Mesenteric fat pad (tissue), 1 donor: ENCODE measurements around the gene TBX5. TPM values are rescaled to one million over a fixed set of nuclear protein-coding genes. Genes with fewer than 3 reads are reported as not detected.

Experiments used
- DNase-seq: peaks from one replicate; pipeline ENCODE4 v3.0.0-alpha.2; 2020; ENCODE audit warnings: low spot score
- total RNA-seq: library from RNA; stranded (reverse); fragmentation: NEBNext Ultra II Directional; extraction: Animal tissue kit (Norgen Biotek cat#: 25700); gene quantifications from one replicate; pipeline ENCODE4 v1.2.1, GENCODE V29; 2021
- donor health status: DM: yes; HTN: yes; CAD: no.

Gene TBX5
- total RNA-seq, 1 donor from 2014 or later = not detected

DNA sequence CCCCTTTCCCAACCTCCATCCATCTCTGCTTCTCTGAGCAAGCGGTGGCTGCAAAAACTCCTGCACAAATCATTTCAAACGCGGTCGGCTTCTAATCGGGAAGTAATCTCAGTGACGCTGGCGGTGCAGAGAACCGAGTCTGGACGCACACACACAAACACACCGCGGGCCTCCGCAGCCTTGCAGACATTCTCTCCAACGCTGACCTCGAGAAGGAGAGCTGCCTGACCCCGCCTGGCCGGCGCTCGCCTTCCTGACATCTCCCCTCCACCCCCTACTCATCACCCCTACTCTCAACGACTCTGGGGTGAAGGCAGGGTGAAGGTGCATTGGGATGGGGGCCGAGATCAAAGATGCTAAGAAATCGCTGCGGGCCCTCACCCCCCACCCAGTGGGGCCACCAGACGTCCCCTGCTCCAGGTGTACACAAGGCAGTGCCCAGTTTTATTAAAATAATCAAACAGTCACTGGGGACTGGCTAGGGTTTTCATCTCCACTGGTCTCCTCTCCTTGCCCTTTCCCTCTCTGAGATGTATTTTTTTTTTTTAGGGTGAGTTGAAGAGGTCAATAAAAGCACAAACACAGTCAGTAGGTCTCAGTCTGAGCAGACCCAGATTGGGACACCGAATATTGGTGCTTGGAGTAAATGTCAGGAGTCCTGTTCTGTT lies 506 bp upstream of the TBX5 start:
- DNase-seq = no peak

- DNase-seq = no peak
Observed at GRCh38 chr12:114404926-114405518, 922 bp downstream of the TBX5 start.

GRCh38 chr12:114404083-114404925 lies 1.6 kb downstream of the TBX5 start:
- DNase-seq = no peak

- no peak for DNase-seq
Observed at GRCh38 chr12:114403690-114404066, 2.3 kb downstream of the TBX5 start.

DNA sequence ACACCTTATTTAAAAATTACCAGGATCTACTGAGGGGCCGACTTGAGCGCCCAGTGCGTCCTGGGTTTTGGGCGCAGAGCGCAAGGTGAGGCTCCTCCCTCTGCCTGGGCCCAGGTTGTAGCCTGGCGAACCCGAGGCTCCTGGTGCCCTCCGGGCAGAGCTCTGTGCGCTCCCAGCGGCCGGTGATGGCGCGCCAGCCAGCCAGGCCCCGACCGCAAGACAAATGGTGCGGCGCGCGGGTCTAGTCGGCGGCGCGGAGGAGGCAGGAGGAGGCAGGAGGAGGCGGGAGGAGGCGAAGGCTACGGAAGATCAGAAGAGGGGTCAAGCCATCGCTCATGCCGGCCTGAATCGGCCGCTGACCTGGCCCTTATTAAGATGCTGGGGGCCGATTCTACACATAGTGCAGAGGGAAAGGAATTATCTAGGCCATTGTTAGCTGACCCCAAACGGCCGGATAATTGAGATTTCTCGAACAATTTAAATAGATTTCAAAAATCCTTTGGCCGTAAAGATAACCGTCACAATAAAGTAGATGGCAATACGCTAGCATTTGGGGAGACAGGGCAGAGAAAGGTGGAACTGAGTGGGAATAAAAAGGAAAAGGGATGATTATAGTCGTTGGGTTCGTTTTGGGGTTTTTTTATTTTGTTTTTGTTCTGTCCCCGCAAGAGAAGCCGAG lies 2.8 kb downstream of the TBX5 start:
- DNase-seq = no peak

GRCh38 chr12:114402084-114402717 lies 3.7 kb downstream of the TBX5 start:
- no peak for DNase-seq

DNA sequence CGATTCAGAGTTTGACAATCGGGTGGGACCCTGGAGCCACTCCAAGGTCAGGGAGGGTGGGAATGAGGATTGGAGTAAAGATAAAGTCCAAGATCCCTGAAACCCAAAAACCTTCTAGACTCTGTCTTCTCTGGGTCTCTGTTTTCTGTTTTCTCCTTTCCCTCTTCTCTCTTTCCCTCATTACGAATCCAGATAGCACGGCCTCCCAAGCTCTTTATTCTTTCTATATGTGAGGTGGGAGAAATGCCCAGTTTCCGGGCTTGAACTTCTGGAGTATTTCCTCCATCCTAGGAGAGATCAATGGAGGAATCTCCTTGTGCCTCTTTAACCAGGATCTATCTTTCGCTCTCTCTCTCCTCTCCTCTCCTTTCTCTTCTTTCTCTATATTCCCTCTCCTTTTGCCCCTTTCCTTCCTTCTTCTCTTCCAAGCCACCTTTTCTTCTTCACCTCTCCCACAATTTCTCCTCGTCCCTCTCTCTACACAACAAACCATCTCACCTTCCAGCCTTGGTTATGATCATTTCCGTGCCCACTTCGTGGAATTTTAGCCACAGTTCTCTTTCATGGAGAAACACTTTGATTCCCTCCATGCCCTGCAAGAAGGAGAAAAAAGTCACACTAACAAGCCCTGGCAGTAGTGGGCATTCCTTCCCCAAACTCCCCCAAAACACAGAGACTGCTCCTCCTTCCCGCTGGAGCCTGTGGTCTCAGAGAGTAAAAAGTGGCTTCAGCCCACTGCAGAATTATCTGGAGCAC lies 4.4 kb downstream of the TBX5 start:
- DNase-seq = no peak

GRCh38 chr12:114400925-114401324 lies 5.0 kb downstream of the TBX5 start:
- no peak for DNase-seq

DNA sequence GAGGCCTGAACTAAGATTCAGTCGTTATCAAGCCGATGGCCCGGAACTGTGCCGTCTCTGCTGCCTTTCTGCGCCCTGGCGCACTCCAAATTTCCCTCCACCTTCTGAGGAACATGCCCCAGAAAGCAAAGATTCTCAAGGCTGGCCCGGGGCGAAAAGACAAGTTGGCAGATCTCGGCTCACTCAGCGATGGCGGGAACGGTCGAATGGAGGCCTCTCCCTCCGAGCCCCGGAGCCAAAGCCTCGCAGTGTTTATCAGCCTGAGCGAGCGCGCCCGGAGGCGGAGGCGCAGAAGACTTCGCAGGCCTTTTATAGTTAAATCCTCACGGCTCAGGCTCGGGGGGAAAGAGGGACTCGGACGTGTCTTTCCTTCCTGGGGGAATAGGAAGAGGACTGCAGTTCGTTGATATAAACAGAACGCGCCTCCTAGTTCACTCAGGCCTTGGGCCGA lies 5.6 kb downstream of the TBX5 start:
- no peak for DNase-seq

- no peak for DNase-seq
Observed at GRCh38 chr12:114399664-114400211, 6.2 kb downstream of the TBX5 start.

- no peak for DNase-seq
Observed at GRCh38 chr12:114397978-114398881, 7.7 kb downstream of the TBX5 start.

DNA sequence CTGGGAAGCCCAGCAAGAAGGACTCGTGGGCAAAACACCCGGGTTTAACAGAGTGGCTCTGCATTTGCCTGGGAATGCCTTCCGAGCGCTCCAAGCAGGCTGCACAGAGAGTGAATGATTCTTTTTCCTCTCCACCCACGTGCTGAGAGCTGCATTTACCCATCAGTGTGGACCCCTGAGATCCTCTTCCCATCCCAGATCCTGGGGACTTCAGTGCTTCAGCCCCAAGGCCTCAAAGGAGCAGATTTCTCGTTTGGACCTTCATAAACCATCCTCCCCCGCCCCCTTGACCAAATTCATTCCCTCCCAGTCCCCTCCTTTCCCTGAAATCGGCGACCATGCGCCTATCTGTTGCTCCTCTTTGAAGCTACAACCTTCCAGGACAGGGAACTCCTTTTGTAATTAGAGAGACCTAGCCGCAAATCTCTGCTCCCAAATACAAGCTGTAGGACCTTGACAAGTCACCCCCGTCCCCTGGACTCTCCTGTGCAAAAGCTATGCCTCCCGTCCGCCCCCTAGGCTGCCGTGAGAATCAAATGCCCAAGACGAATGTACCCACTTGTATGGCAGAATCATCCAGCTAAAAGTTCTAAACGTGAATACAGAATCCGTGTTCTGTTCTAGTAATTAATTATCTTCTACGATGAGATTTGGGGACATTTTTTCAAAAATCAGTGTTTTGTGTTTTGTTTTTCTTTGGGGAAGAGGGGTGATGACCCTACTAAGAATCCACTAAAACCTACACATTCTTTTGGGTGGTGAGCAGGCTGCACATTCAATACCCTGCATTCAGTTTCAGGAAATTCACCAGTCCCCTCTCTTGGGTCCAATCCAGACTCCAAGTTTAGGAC lies 8.8 kb downstream of the TBX5 start:
- DNase-seq = no peak

DNA sequence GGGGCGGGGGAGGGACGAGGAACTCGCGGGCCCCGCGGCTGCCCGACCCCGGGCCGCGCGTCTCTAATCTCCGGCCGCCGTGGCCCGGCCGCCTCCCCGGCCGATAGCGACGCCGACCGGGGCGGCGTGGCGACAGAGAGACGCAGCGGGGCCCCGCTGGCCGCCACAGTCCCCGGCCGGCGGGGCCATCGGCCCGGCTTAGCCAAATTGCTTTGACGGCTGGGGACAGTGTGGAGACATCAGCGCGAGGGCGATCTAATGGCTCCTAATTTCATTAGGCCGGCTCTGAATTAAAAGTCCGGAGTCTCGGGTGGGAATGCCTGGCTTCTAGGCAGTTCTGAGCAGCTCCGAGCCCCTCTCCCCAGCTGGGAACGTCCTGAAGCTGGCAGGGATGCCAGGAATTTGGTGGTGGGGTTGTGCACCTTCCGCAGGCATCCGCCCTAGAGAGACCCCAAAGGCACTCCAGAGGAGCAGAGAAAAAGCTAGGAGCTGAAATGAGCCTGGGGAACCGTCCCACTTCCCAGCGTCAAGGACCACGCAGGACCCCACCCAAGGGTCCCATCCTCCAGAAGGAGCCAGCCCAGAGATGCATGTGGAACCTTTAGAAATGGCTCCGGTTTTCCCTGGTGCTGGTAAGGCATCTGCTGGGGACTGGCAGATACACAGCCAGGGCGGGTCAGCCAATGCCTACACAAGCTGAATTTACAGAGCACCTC lies 9.6 kb downstream of the TBX5 start:
- DNase-seq = no peak

DNA sequence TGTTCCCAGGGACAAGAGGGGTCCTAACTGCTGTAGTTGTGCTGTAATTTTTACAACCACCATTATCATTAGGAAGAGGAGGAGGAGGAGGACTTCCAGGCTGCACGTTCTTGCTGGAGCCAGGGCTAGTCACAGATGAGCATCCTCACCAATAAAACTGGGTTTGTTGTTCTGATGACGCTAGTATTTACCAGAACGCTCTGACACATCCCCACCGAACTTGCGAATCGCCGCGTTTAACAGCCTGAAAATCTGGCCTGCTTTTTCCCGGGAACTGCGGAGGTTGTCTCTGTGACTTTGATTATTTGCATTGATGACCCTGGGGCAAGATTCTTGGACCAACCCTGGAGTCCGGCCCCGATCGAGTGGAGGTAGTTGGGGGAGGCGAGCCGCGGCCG lies 10.2 kb downstream of the TBX5 start:
- DNase-seq = no peak

GRCh38 chr12:114395233-114395632 lies 10.7 kb downstream of the TBX5 start:
- DNase-seq = no peak

DNA sequence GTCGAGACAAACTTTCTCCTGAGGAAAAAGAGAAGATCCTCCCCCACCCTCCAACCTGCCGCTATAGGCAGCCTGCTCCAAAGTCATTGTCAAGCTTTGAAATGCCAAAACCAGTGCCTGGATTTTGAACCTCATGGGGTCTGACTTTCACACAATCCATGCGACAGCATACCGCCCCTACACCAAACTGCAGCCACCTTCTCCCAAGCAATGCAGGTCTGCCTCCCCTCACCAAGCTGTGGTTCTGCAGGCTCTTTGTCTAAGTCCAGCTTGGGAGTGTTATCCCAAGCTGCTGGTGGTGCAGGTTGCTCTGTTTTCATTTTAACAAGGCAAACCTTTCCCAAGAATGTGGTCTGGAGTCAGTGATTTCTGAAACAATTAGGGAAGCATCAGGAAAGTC lies 12.4 kb downstream of the TBX5 start:
- no peak for DNase-seq

DNA sequence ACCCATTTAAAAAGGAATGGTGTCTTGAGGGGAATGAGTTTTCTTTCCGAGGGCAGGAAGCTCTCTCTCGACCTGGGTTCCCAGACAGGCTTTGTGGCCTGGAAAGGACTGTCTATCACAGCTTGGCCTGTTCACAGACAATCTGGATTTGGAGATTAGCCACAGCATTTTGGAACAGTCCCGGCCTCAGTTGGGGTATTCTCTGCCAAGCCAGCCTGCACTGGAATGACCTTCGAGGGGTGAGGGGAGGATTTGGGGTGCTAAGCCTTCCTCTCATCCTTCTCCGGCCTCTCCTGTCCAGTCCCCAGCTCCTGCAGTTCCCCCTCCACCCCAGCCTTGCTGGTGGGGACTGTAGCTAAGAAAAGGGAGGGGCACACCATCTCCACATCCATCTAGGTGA lies 13.0 kb downstream of the TBX5 start:
- no peak for DNase-seq

DNA sequence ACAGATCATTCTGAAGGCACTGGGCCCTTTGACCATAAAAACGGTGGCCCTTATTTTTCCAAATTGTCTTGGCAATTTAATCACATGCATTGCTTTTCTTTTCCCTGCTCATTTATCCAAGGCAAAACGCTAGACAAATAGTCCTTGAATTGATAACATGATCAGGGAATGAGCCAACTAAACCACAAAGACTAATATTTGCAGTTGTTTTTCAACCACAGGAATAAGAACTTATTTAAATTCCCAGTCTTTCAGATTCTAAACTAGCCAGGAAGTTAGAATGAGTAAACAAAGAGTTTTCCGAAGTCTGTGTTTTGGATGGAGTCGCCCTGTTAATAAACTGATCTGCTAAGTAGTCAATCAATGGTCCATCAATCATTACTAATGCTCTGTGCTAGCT lies 14.9 kb downstream of the TBX5 start:
- DNase-seq = no peak
